ENCODE measurements around the gene SFI1.

DNA sequence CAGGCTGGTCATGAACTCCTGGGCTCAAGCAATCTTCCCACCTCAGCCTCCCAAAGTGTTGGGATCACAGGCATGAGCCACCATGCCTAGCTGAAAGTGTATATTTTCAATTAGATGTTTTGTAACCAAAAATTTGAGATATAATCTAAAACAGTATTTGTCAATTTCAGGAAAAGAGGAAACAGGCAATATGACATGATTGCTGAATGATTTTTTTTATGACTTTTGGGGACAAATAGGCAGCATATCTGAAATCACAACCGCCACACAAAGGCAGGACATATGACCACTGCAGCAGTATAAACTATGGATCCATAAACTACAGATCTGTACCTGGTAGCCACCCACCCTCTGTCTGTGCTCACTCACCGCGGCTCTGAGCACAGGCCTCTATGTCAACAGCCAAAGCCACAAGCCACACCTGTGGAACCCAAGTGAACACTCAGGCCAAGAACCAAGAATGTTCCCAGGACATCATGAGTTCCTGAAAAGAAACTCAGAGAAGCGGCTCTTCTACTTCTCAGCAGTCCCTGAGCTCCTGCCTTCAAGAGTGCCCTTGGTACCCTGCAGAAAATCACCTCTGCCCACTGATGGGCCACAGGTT, 143.2 kb downstream of the SFI1 start:
- TF ChIP-seq, protein P1, sequence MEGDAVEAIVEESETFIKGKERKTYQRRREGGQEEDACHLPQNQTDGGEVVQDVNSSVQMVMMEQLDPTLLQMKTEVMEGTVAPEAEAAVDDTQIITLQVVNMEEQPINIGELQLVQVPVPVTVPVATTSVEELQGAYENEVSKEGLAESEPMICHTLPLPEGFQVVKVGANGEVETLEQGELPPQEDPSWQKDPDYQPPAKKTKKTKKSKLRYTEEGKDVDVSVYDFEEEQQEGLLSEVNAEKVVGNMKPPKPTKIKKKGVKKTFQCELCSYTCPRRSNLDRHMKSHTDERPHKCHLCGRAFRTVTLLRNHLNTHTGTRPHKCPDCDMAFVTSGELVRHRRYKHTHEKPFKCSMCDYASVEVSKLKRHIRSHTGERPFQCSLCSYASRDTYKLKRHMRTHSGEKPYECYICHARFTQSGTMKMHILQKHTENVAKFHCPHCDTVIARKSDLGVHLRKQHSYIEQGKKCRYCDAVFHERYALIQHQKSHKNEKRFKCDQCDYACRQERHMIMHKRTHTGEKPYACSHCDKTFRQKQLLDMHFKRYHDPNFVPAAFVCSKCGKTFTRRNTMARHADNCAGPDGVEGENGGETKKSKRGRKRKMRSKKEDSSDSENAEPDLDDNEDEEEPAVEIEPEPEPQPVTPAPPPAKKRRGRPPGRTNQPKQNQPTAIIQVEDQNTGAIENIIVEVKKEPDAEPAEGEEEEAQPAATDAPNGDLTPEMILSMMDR (IDR thresholded peaks at IDR 0.05) = no peak
- no peak for TF ChIP-seq POLR2A (IDR thresholded peaks at IDR 0.05)

All from testis (tissue), 2 donors.